ENCODE results near the gene PHACTR2.
"Not testable (repeated sequence)": the region's sequence is repeated elsewhere in the genome, so short reads cannot be mapped to it uniquely, and the experiment has no call there.

PHACTR2 gene

DNA sequence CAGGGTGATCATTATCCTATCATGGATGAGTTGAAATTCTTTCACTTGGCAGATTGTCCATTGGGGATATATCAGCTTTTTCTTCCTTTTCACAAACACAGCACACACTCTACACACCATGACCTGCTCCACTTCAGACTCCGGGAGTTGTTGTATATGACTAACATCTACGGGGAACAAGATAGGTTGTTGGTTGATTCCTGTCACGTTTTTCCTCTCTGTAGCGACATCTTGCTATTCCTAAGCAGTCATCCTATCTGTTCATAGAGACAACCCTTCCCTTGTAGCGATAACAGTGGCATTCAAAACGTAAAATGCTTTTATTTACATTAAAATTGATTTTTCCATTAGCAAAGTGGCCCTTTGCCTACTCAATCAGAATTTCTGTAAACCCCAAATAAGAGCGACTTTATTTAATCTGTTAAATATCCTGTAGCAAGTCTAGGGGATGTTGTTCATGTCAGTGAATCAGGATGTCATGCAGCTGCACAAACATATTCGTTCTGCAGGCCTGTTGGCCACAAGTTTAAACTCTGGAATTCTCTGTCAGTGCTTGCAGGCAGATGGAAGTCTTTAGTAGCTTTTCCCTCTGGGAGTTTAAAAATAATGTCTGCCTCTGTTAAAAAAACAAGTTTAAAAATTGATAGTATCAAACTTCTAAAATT, 23.1 kb downstream of the PHACTR2 start:
- DNase-seq = no peak

DNA sequence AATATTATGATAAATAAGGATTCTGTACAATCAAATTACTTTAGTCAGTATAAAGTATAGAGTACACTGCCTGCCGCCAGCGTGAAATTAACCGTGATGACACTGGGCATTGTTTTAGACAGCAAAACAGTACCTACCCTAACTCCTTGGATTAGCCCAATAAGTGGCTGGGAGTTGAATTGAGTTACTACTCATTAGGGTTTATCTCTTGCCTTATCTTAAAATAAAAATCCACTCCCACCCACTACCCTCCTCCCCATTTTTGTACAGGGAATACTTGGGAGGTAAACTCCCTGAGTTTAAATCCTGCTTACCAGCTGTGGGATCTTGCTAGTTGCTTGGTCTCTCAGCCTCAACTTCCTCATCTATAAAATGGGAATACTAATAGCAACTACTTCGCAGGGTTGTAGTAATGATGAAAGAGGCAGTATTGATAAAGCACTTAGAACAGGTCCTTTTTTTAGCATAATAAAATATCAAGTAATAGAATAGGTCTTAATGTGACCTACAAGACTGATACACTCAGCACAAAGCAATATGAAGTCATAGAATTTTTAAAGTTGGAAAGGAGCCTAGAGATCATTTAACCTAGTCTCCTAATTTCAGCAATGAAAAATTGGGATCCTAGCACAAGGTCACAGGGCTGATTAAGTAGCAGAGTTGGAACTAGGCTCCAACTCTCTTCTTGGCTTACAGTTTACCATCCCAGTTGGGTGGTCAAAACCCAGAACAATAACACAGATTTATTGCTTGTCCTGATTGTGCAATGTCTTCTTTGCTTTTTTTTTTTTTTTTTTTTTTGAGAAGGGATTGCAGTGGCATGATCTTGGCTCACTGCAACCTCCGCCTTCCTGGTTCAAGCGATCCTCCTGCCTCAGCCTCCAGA, 23.8 kb downstream of the PHACTR2 start:
- no peak for DNase-seq

DNA sequence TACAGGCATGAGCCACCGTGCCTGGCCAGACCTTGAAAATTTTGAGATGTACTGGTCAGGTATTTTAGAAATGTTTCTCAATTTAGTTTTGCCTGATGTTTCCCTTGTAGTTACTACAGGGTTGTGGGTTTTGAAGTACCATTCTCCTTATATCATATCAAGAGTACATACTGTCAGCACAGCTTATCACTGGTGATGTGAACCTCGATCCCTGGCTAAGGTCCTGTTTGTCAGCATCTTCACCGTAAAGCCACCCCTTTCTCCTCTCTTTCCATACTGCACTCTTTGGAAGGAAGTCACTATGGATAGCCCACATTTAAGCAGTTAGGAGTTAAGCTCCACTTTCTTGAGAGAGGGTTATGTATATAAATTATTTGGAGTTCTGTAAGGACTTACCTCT, 27.8 kb downstream of the PHACTR2 start:
- no peak for DNase-seq

DNA sequence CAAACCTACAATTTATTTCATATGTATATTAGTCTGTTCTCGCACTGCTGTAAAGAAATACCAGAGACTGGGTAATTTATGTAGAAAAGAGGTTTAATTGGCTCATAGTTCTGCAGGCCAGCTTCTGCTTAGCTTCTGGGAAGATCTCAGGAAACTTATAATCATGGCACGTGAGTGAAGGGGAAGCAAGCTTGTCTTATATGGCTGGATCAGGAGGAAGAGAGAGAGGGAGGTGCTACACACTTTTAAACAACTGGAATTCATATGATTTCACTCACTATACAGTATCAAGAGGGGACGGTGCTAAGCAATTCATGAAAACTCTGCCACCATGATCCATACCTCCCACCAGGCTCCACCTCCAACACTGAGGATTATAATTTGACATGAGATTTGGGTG, 29.9 kb downstream of the PHACTR2 start:
- no peak for DNase-seq

DNA sequence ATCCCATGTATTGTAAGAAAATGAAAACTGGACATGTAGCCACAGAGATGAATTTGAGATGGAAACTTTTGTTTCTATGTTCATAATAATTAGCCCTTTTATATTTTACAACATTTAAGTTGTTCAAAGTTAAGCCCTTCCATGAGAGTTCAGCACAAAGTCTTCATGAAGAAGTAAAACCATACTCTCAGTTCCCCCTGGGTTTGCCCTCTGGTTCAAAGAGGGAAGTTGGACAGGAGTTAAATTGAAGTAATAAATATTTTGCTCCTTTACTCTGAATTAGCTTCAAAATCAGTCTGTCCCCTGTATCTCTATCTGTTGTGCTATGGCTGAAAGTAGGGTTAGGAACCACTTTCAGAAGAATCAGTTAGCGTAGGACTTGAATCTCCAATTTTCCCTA, 31.1 kb downstream of the PHACTR2 start:
- no peak for DNase-seq

DNA sequence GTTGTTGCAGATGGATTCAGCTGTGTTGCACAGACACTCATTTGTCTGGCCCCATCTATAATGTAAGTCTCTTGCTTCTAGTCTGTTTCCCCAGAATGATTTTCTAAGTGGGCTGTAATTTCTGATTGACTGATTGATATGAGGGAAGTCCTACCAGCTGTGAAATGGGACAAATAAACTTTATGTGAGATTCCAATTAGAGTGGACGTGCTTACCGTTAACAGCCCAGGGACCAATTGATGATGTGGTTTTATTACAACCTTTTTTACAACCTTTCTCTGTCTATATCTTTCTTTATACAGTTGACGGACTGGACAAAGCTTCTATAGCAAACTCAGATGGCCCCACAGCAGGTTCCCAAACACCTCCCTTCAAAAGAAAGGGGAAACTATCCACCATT, 33.9 kb downstream of the PHACTR2 start:
- no peak for DNase-seq

DNA sequence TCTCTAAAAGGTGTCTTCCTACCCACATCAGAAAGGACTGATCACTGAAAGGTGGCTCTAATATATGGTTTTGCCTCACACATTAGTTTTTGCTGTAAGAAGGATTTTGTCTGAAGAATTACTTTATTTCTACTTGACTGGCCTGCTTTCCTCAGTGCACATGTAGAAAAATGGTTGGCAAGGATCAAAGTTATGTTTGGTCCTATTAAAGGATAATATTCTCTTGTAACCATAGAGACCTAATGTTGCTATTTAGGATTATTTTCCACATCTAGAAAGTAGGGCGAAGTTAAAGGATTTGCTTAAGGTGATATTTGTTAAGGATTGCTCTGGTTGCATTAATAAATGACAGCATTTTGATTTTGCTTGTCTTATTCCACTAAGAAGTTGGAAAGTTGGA, 40.7 kb downstream of the PHACTR2 start:
- DNase-seq = no peak

DNA sequence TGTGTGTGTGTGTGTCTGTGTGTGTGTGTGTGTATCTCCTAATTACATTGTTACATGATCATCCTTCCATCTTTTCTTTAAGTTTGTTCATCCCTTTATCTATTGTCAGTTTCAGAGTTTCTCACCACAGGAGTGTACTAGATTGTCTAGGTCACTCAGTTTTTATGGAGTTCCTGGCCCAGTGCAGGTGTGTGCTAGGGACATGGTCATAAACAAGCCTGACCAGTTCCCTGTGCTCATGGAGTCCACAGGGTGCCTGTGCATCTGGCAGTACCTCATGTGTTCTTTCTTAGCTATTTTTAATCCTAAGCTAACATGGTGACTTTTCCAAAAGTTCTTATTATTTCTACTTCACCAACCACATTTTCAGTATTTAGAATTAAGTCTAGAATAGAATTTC, 43.9 kb downstream of the PHACTR2 start:
- DNase-seq = no peak

DNA sequence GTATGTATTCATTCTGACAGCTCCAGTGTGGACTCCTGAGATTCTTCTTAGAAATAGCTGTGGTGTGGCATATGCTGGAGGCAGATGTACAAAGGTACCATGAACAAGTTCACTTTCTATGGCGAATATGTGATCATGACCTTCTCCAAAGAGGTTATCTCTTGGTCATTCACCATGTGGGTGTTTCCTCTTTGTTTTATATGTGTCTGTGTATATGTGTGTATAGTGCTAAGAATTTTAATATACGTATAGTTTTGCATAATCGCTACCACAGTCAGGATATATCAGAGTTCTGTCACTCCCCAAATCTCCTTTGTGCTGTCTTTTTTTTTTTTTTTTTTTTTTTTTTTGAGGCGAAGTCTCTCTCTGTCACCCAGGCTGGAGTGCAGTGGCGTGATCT, 47.1 kb downstream of the PHACTR2 start:
- DNase-seq = no peak

DNA sequence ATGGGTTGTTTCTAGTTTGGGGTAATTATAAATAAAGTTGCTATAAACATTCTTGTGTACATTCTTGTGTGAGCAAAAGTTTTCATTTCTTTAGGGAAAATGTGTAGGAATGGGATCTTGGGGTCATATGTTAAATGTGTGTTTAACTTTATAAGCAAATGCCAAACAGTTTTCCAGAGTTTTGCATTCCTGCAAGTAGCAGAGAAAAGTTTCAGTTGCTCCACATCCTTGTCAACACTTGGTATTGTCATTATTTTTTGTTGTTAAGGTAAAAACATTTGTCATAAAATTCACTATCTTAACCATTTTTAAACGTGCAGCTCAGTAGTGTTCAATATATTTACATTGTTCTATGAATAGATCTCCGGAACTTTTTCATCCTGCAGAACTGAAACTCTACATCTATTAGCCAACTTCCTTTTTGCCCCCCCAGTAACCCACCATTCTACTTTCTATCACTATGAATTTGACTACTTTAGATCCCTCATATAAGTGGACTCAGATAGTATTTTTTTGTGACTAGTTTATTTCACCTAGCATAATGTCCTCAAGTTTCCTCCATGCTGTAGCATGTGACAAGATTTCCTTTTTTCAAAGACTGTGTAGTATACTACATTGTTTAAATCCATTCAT, 48.4 kb downstream of the PHACTR2 start:
- DNase-seq = no peak

DNA sequence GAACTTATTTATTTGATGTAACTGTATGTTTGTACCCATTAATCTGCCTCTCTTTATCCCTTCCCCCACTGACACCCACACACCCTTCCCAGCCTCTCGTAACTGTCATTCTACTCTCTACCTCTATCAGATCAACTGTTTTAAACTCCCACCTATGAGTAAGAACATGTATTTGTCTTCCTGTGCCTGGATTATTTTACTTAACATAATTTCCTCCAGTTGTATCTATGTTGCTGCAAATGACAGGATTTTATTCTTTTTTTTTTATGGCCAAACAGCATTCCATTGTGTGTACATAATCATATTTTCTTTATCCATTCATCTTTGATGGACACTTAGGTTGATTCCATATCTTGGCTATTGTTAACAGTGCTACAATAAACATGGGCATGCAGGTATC, 49.3 kb downstream of the PHACTR2 start:
- no peak for DNase-seq

DNA sequence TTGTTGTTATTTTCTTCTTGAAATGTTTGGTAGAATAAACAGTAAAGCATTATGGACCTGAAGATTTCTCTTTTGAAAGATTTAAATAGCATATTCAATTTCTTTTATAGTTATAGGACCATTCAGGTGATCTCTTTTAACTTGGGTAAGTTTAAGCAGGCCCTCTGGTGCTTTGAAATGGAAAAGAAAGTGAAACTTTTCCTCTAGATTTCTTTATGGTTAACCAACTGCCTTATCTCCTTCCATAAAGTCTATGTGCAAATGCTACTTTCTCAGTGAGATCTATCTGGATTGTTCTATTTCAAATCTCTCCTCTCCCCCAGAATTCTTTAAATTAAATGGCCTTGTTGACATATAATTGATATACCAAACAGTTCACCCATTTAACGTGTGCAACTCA, 54.0 kb downstream of the PHACTR2 start:
- DNase-seq = peak; percentile 10

DNA sequence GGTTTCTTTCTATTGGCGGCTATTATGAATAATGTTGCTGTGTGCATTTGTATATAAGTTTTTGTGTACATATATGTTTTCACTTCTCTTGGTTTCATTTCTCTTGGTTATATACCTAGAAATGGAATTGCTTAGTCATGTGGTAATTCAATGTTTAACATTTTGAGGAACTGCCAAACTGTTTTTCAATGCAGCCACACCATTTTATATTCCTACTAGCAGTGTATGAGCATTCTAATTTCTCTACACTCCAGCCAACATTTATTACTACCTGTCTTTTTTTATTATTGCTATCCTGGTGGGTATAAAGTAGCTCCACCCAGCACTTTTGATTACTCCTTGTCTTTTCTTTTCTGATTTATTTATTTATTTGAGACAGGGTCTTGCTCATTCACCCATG, 54.8 kb downstream of the PHACTR2 start:
- DNase-seq = no peak

DNA sequence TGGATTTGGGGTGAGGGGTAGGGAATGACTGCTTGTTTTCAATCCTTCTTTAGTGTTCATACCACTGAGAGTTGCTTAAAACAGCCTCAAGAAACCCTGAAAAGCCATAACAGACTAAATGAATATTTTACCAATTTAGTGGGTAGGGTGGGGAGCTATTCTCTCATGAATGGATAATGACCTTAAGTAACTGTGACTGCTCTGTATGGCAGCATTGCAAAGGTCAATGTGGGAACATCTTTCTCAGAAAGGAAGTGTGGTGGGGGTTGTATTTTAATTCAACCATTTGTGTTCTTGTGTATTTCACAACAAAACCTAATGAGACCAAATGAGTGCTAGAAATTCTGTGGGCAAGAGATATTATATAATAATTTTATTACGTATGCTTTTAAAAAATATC, 55.7 kb downstream of the PHACTR2 start:
- no peak for DNase-seq

DNA sequence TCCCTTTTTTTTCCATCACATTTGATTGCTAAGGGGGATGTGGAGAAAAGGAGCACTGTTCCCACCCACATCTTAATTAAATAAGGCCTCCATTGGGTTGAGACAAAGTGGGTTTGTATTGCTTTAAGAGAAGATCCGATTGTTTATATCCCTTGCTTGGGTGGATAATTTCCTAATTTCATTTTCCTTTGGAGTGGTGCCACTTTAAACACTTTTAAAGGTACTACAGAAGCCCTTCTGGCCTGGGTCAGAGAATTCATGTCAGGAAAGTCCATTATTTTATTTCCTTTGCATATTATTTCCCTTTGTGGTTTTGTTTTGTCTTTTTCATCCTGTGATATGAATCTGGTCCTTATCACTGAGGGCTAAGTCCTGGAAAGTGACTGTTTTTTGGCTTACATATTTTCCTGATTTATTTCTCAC, 56.9 kb downstream of the PHACTR2 start:
- no peak for DNase-seq

DNA sequence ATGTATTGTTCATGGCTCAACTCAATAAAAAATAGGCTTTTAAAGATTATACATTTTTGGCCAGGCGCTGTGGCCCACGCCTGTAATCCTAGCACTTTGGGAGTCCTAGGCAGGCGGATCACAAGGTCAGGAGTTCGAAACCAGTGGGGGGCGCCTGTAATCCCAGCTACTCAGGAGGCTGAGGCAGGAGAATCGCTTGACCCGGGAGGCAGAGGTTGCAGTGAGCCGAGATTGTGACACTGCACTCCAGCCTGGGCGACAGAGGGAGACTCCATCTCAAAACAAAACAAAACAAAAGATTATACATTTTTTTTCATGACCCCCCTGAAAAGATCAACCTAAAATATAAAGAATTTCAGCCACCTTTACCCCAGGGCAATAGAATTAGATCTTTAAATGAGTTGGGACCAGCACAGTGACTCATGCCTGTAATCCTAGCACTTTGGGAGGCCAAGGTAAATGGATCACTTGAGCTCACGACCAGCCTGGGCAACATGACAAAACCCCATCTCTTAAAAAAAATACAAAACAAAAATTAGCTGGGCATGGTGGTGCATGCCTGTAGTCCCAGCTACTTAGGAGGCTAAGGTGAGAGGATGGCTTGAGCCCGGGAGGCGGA, 60.4 kb downstream of the PHACTR2 start:
- not testable (repeated sequence) for DNase-seq

DNA sequence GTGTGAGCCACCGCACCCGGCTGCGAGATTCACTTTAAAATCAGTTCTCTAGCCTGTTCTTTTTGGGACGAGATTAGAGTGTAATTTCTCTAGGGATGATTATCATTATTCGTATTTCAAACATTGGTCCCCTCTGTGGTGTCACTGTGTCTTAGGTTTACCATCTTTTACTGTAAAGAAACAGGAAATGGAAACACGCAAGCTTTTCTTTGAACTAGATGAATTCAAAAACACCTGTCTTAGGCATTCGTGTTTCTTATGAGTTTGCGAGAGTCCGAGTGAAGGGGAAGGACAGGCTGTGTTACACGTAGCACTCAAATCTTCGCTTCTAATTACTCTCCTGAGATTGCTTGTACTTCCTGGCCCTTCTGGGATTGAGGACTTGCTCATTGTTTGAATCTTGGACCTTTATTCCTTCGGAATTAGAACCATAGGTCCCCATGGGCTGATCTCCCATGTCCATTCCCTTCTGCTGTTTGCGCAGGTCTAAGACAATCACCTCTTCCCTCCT, 61.6 kb downstream of the PHACTR2 start:
- DNase-seq = no peak

DNA sequence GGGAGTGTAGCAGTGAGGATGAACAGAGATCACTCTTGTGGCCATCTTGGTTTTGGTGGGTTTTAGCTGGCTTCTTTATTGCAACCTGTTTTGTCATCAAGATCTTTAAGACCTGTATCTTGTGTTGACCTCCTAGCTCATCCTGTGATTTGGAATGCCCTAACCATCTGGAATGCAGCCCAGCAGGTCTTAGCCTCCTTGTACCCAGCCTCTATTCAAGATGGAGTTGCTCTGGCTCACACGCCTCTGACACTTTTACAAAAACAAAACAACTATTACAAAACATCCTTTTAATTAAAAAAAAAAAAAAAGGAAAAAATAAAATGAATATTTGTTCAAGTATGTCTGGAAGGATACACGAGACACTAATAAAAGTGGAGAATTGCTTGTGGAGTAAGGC, 62.4 kb downstream of the PHACTR2 start:
- DNase-seq = no peak

DNA sequence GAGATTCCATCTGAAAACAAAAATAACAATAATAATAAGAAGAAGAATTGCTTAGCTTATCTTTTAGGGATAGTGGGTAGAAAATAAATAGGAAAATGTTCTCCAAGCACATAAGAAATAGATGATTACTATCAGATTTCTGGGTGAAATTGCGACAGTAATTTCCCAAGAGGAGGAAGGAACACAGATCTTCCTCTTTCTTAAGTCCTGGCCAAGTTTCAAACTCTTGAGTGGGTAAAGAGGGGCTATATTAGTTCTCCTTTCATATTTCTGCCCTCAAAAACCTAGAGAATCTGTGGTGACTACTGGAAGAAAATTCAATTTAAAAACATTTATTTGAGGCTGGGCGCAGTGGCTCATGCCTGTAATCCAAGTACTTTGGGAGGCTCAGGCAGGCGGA, 63.7 kb downstream of the PHACTR2 start:
- no peak for DNase-seq

DNA sequence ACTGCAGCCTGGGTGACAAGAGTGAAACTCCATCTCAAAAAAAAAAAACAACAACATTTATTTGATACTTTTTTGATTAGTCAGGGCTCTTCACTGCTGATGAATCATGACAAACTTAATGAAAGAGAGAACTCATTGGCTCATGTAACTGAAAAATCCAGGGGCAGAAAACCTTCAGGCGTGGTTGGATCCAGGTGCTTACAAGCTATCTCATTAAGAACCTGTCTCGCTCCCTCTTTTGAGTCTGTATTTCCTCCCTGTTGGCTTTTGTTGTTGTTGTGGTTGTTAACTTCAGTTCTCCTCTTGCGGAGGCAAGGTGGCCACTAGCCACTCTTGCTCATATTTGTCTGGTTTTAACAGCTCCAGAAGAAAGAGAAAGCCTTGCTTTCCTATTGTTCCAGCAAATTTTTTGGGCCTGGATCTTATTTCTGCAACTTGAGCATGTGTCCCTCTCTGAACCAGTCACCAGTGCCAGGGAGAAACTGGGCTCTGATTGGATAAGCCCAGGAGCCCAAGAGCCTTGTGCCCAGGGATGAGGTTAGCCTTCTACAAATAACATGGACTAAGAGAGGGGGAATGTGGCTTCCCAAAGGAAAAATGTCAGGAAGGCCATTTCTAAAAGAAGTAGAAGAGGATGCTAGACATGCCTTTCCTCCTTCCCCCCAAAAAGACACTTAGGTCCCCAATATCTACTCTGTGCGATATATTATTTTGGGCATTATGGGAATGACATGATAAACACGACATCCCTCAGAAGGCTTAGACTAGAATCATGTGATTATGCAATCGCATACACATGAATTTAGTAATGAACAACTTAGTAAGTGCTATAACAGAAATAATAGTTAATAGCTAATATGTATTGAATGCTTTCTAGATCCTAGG, 64.5 kb downstream of the PHACTR2 start:
- DNase-seq = no peak

DNA sequence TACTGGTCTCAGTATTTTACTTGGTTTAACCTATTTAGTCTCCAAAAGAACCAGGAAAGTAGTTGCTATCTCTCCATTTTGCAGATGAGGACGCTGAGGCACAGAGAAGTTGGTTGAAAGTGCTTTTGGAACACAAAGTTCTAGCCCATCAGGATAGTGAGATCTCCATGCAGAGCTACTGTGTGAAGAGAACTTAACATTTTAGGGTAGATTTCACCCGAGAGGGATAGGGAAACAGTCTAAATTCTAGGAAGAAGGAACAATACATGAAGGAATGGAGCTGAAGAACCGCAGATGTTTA, 65.1 kb downstream of the PHACTR2 start:
- no peak for DNase-seq

Data from CD4-positive, alpha-beta T cell treated with Interleukin-10 for 1 hour (primary cell).